ENCODE measurements around the gene MNT.

DNA sequence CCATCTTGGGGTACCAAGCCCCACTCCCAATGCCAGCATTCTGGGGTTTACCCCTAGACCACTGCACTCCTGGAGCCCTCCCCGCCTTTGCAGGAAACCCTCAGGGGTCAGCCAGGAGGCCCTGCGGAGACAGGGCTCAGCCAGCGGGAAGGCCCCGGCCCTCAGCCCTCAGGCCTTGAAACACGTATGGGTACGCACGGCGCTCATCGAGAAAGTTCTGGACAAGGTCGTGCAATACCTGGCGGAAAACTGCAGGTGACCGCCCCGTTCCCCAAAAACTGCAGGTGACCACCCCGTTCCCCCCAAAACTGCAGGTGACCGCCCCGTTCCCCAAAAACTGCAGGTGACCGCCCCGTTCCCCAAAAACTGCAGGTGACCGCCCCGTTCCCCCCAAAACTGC, 38.8 kb downstream of the MNT start:
- TF ChIP-seq CTCF (IDR thresholded peaks at IDR 0.05), result no peak
- no peak for TF ChIP-seq POLR2A (IDR thresholded peaks at IDR 0.05)
- no peak for TF ChIP-seq POLR2AphosphoS5 (IDR thresholded peaks at IDR 0.05)
- no peak for TF ChIP-seq EP300 (IDR thresholded peaks at IDR 0.05)
